ENCODE measurements around the gene ANKRD10.

GRCh38 chr13:110850840-110851239 lies 64.0 kb downstream of the ANKRD10 start:
- TF ChIP-seq CTCF (IDR thresholded peaks at IDR 0.05; ENCODE audit: low read depth, low read length, poor library complexity, severe bottlenecking) (no peak), EZH2phosphoT487 (IDR thresholded peaks at IDR 0.05; ENCODE audit: borderline replicate concordance, low read length) (no peak)
